GM19043 (cell line): Measurements from ENCODE around the gene LGALS12.

Source experiments
- ATAC-seq: cut with Tn5 transposase; IDR thresholded peaks from one replicate; pipeline ENCODE4 v1.9.1; 2021; ENCODE audit warnings: low read depth; ENCODE audit not compliant: unreplicated experiment

Gene LGALS12

DNA sequence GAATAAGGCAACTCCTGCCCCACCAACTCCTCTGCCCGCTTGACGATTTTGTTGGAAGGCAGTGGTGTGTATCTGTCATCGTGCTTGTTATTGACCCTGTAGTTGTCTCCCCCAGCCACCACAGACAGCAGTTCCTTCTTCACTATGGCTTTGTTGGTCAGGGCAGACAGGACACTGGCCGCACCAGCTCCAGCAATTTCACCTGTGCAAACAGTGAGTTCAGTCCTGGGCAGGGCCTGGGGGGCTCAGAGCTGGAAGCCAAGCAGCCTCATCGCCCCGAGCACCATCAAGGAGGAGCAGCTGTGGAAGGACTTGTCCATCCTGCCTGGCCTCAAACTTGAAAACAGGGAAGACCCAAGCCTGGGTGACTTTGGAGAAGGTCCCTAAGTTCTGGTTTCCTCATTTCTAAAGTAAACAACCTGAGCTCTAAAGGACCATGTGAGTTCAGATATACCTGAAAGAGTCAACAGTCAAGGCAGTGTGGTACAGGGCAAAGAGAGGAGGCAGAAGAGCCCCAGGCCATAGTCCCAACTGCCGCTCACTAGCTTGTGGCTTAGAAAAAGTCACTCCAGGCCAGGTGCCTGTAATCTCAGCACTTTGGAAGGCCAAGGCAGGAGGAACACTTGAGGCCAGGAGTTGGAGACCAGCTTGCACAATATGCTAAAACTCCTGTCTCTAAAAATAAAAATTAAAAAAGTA, 52.7 kb downstream of the LGALS12 start:
- ATAC-seq = no peak

DNA sequence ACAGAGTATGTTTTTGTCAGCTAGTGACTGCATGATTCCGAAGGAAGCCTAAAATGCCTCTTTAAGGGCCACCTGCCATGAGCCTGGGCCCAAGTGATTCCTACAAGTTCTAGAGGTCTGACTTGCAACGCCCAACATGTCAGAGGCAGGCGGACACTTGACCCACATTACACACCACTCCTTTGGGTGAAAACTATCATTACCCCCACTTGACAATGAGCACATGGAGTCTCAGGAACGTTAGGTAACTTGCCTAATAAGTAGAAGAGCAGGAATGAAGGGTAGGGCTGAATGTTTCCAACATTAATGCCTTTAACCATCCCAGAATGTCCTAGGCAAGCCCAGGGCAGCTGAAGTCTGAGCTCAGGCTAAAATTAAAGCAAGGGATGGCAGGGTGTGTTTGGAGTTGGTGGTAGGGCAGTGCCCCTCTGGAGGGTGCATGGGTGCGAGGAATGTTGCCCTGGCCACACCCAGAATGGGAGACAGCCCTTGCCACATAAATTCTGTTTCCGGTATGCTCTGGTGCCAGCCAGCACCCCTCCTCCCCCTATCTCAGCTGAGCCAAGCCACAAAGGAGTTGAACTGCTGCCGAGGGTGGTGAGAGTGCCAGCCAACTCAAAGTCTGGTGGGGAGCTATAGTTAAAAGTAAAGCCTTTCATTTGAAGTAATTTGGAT, 54.8 kb downstream of the LGALS12 start:
- ATAC-seq = no peak

DNA sequence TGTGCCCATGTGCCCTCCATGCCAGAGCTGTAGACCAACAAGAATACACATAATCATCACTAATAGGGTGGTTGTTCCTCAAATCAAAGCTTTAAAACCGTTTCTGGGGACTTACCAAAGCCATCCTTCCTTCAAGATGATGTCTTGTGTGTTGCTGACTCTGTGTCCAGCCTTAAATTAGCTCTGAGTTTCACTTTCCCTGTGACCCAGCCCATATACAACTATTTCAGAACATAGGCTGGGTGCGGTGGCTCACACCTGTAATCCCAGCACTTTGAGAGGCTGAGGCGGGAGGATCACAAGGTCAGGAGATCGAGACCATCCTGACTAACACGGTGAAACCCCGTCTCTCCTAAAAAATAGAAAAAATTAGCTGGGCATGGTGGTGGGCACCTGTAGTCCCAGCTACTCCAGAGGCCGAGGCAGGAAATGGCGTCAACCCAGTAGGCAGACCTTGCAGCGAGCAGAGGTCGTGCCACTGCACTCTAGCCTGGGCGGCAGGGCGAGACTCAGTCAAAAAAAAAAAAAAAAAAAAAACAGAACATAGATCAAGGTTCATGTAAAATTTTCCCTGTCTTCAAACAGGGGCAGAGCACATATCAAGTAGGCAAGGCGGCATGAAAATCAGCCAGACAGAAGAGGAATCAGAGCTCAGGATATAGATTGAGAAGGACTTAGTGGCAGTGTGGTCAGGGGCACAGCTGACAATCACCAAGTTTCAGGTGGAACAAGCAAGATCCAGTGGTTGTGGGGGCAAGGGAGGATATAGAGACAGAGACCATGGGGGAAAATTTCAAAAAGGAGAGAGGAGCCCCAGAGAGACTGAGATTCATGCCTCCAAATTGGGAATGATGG, 57.5 kb downstream of the LGALS12 start, which contains the start of gene PLAAT2:
TSS of gene PLAAT2 (minus strand) at position 179 of the 855 bp plus-strand sequence. CDS start at position 124, 55 bp downstream.
- ATAC-seq = no peak

GRCh38 chr11:63564056-63564774, 58.3 kb downstream of the LGALS12 start:
- peak; percentile 63 for ATAC-seq

GRCh38 chr11:63564784-63565350, 59.0 kb downstream of the LGALS12 start:
- no peak for ATAC-seq
